ENCODE measurements around the gene IGFBP3.

DNA sequence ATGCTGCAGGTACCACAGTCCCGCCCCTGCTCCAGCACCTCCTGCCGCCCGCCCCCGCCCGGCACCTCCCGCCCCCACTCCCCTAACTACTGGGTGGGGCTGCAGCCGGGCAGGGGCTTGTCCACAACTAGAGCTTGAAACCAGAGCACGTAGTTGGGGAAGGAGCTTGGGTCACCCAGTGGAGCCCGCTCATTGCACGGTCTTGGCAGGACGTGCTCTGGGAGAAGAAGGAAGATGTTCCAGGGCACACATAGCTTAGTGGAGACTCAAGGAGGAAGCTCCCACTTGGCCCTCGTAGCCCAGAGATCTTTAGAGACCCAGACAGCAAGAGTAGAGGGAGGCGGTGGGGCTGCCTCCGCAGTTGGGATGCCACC, 32.1 kb downstream of the IGFBP3 start:
- no peak for TF ChIP-seq CTCF (IDR thresholded peaks at IDR 0.05; ENCODE audit: poor library complexity)
- no peak for TF ChIP-seq EZH2phosphoT487 (IDR thresholded peaks at IDR 0.05; ENCODE audit: low read depth, severe bottlenecking, unreplicated experiment)
